SIG-M5 treated with dmso at 0.1 percent for 504 hours (cell line): ENCODE results near the gene CELF2.

ENCODE experiments used
- DNase-seq: peaks from one replicate; lab custom pipeline; 2025; ENCODE audit not compliant: unreplicated experiment; lab: John Stamatoyannopoulos, UW

The CELF2 gene

GRCh38 chr10:11020548-11020942, 2.9 kb downstream of the CELF2 start:
- DNase-seq = no peak

- no peak for DNase-seq
Observed at GRCh38 chr10:11022213-11022612, 4.5 kb downstream of the CELF2 start.

GRCh38 chr10:11023009-11023953, 5.6 kb downstream of the CELF2 start:
- no peak for DNase-seq

GRCh38 chr10:11024596-11024995, 6.9 kb downstream of the CELF2 start:
- no peak for DNase-seq

- no peak for DNase-seq
Observed at GRCh38 chr10:11025978-11026377, 8.3 kb downstream of the CELF2 start.

GRCh38 chr10:11026773-11027172, 9.1 kb downstream of the CELF2 start:
- no peak for DNase-seq

GRCh38 chr10:11034762-11035161, 17.1 kb downstream of the CELF2 start:
- no peak for DNase-seq

GRCh38 chr10:11035301-11035991, 17.8 kb downstream of the CELF2 start:
- DNase-seq = no peak

GRCh38 chr10:11036424-11037011, 18.8 kb downstream of the CELF2 start:
- DNase-seq = no peak

- no peak for DNase-seq
Observed at GRCh38 chr10:11037991-11038390, 20.3 kb downstream of the CELF2 start.

- no peak for DNase-seq
Observed at GRCh38 chr10:11042357-11042756, 24.7 kb downstream of the CELF2 start.

- DNase-seq = no peak
Observed at GRCh38 chr10:11043039-11043438, 25.4 kb downstream of the CELF2 start.

GRCh38 chr10:11043446-11044127, 25.9 kb downstream of the CELF2 start:
- DNase-seq = no peak

GRCh38 chr10:11045487-11045886, 27.8 kb downstream of the CELF2 start:
- no peak for DNase-seq

- no peak for DNase-seq
Observed at GRCh38 chr10:11045995-11046775, 28.5 kb downstream of the CELF2 start.

GRCh38 chr10:11046776-11047160, 29.1 kb downstream of the CELF2 start:
- no peak for DNase-seq

GRCh38 chr10:11048707-11049278, 31.1 kb downstream of the CELF2 start:
- DNase-seq = no peak

- no peak for DNase-seq
Observed at GRCh38 chr10:11049806-11050205, 32.1 kb downstream of the CELF2 start.

- no peak for DNase-seq
Observed at GRCh38 chr10:11050301-11051287, 32.9 kb downstream of the CELF2 start.
